GM18858 (cell line): Measurements from ENCODE around the gene RRH.

ENCODE experiments used
- ATAC-seq: cut with Tn5 transposase; IDR thresholded peaks from one replicate; pipeline ENCODE4 v1.9.1; 2021; ENCODE audit not compliant: unreplicated experiment

RRH gene

DNA sequence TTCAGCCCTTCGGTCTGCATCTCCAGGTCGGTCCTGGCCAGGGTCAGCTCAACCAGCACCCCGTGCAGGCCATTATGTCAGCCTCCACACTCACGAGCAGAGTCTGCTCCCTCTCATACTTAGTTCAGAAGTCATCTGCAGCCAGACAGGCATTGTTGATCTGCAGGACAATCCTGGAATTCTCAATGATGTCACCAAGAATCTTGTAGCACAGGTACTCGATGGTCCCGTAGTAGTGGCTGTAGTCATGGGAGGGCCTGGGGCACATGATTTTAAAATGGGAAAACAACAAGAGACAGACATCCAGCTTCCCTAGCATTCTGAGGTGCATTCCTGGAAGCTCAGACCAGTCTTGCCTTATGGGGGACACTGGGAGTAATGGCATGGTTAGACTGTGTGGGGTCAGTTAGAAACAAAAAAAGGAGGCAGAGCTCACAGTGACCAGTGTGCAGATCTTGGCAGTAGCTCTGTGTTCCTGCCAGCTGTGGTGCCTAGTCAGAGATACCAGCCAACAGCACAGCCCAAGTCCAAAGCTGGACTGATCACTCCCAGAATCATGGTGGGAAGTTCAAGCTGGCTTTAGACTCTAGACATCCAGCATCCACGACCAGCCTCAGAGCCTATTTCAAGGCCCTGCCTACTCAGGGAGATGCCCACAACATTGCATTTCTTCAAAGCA, 52.0 kb downstream of the RRH start:
- no peak for ATAC-seq

DNA sequence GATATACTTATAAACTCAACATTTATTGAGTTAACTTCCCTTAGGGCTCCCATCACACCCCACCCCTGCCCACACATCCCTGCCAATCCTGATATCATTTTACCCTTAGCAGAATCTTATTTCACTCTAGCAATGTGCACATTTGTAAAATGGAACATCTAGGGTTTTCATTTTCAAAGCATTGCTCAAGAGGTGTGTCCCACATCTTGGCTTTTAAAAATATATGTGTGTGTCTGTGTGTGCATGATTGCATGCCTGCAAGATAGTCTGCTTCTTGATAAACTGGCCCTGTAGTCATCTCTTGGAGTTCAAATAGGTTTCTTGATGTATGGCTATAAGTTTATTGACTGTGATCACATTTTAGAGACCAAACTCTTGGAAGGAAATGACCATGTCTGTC, 58.5 kb downstream of the RRH start:
- no peak for ATAC-seq

GRCh38 chr4:109887071-109887470, 59.3 kb downstream of the RRH start:
- no peak for ATAC-seq

- ATAC-seq, result no peak
These were observed 62.3 kb downstream of the RRH start for GRCh38 chr4:109890076-109890475.
